ENCODE measurements around the gene OR13F1.

GRCh38 chr9:104503963-104504362, at the start of gene OR13F1:
- TF ChIP-seq POLR2A (IDR thresholded peaks at IDR 0.05): no peak
- no peak for TF ChIP-seq CTCF (IDR thresholded peaks at IDR 0.05)
